ENCODE results near the gene PFKM. TPM values are rescaled to one million over a fixed set of nuclear protein-coding genes. Genes with fewer than 3 reads are reported as not detected.

PFKM gene
- total and polyA plus RNA-seq, 12 donors: 121 to 948 (median 668) TPM

DNA sequence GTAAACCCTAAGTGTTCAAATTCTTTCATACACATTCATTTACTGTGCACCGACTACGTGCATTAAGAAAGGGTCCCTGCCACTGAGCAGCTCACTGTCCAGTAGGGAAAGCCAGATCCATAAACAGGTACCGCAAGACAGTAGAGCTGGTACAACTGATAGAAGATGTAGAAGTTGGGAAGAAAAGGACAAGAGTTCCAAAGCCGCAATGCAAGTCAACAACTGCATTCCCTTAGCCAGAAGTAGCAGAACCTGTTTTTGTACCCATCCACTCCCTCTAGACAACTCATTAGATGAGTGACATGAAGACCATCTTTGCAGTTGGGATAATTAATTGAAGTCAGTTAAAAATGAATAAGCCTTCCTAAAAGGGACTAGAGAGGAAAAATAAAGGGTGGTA lies 14.6 kb upstream of the PFKM start:
- WGBS, 2 donors: 77 to 82% methylated on average over 4 of the region's 4 CpGs
- Histone ChIP-seq H3K4me3 (peak overlapping the region in 7 of 10 donors; percentile 71 to 96 (median 90)), H3K9me3 (no peaks in the 10 kb centered on the region), H3K4me1 (peaks cover 0 to 24% (median 19%) of the 10 kb centered on the region in 9 donors), H3K27me3 (no peaks in the 10 kb centered on the region), H3K36me3 (peaks cover 0 to 17% (median 0%) of the 10 kb centered on the region in 9 donors), H3K27ac (peak overlapping the region in 2 of 10 donors; percentile 97 to 98)
- DNase-seq: no peak
- TF ChIP-seq CTCF (IDR thresholded peaks at IDR 0.05): no peak
- ATAC-seq: no peak
- intact Hi-C loops (cut with DNase I): loop anchor here in 2 of 10 donors (5.0 to 10.0 kb wide), 2 partner anchors 50 to 63 kb away; partner anchors contain the start of gene ASB8 (in 1 of the 2)

DNA sequence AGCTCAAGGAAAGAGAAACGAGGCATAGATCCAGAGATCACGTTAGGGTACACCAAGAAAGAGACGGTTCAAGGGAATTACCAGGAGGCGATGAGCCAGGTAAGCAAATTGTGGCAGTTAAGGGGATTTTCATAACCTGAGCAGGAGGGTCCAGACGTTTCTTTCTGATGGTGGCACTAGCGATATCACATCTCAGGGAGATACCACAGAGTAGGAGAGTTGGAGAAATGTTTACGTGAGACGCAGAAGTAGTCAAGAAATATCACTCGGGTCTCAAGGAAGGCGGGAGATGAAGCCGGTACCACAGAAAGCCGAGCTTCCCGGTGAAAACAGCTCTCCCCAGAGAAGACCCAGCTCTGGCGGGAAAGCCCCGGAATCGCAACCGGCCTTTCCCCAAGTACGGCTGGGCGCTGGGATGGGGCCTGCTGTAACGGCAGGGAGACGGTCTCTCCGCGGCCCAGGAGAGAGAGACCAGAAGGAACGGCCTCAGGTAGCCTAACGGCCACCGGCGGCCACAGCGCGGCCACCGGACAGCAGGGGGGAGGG lies 13.8 kb upstream of the PFKM start:
- Histone ChIP-seq H3K4me1 (peaks cover 0 to 24% (median 19%) of the 10 kb centered on the region in 9 donors), H3K27ac (peak overlapping the region; percentile 91 to 99 (median 97)), H3K27me3 (no peaks in the 10 kb centered on the region), H3K4me3 (peak overlapping the region; percentile 71 to 99 (median 90)), H3K9me3 (no peaks in the 10 kb centered on the region), H3K36me3 (peaks cover 0 to 8% (median 0%) of the 10 kb centered on the region in 9 donors)
- intact Hi-C loops (cut with DNase I): loop anchor here in 5 of 10 donors (5.0 to 10.0 kb wide), 2 partner anchors 49 to 52 kb away; partner anchors contain the start of gene ASB8 (in 5 of the 5)
- 0 to 1% methylated on average over 30 of the region's 30 CpGs for WGBS, 2 donors
- DNase-seq: no peak
- TF ChIP-seq CTCF (IDR thresholded peaks at IDR 0.05): no peak
- no peak for ATAC-seq

DNA sequence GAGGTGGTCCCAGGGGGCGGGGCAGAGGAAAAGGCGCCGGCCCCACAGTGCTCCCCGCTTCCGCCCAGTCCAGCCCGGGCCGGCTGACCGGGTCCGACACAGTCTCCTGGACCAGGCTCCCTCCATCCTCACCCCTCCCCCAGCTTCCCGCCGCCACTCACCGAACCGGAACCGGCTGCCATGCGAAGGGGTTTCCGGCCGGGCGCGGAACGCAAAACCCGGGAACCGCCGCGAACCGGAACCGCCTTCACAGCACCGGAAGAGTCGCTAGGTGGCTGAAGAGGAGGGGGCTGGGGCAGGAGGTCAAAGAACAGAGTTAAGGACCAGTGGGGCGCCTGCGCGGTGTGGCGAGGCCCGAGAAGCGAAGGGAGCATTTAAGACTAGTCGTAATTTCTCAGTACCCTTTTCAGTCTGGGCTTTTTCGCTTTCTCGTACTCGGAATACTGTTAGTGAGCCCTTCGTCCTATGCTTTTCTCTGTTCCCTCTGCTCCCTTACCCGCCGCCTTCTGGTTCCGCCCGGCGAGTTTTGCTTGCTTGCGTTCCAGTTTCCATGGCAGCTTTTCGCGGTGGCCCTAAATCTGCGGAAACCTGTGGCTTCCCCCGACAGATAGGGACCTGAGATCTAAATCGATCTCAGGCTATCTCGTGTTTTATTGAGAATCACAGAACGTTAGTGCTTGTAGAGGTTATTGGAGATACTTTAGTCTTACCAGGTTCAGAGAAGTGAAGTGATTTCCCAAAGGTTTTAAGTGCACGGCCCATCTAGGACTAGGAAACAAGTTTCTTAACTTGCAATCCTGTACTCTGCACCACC lies 13.1 kb upstream of the PFKM start, which contains the start of gene SENP1:
Gene SENP1 (minus strand): TSS at position 213 of the 814 bp plus-strand sequence. CDS start 4,607 bp downstream, outside the sequence.
- ATAC-seq (peak; percentile 94 to 98 (median 97)), DNase-seq (peak; percentile 89 to 91)
- WGBS, 2 donors: 0% methylated on average over 44 to 53 of the region's 53 CpGs
- TF ChIP-seq CTCF (IDR thresholded peaks at IDR 0.05): peak in 6 of 9 donors; percentile 17 to 49 (median 34)
- Histone ChIP-seq H3K9me3 (no peaks in the 10 kb centered on the region), H3K27me3 (no peaks in the 10 kb centered on the region), H3K27ac (peak within 1 kb of the TSS; percentile 91 to 99 (median 97)), H3K4me1 (peaks cover 0 to 24% (median 19%) of the 10 kb centered on the region in 9 donors), H3K4me3 (peak within 1 kb of the TSS; percentile 71 to 99 (median 90)), H3K36me3 (peaks cover 0 to 1% (median 0%) of the 10 kb centered on the region in 9 donors)
- intact Hi-C loops (cut with DNase I): loop anchor here in 6 of 10 donors (1.0 to 10.0 kb wide), 3 partner anchors 49 to 51 kb away; partner anchors contain the start of gene ASB8 (in 6 of the 6)
